DMS53 treated with DMSO at 0.1 percent for 48 hours (cell line): Measurements from ENCODE around the gene STK32B.
"Not testable (repeated sequence)": the region's sequence is repeated elsewhere in the genome, so short reads cannot be mapped to it uniquely, and the experiment has no call there.

Experiments used
- DNase-seq: peaks from one replicate; lab custom pipeline; 2025; ENCODE audit not compliant: unreplicated experiment; lab: John Stamatoyannopoulos, UW

STK32B gene

GRCh38 chr4:5066968-5067367 is 15.7 kb downstream of the STK32B start:
- DNase-seq, result not testable (repeated sequence)

- DNase-seq, result no peak
Observed at GRCh38 chr4:5067908-5068307, 16.6 kb downstream of the STK32B start.

- DNase-seq, result no peak
Observed at GRCh38 chr4:5069901-5070300, 18.6 kb downstream of the STK32B start.

- no peak for DNase-seq
Observed at GRCh38 chr4:5072948-5073347, 21.7 kb downstream of the STK32B start.

DNA sequence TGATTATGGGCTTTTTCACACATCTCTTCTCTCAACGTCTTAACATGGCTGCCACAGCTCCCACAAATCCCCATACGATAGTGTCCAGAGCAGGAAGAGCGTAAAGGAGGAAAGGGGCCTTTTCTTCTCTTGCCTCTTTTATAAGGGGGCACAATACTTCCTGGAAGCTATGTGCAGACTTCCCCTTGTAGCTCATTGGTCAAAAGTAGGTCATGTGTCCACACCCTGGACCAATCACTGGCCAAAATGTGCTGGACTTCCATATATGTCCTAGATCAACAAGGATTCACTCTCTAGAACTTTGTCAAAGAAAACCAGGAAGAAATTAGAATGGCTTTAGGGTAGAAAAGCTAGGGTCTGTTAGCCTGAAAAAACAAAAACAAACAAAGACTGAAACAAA is 26.7 kb downstream of the STK32B start:
- no peak for DNase-seq

DNA sequence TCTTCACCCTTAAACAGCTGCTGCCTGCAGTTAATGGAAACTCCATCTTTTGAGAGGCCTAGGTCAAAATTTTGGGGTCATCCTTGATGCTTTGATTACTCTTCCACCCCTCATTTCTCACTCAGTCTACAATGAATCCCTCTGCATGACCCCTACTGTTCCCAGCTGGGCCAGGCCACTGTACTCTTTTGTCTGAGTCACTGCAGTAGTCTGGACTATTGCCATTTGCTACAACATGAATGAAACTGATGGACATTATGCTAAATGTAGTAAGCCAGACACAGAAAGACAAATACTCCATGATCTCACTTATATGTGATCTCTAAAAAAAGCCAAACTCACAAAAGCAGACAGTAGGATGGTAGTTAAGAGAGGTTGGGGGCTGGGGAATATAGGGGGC is 28.3 kb downstream of the STK32B start:
- no peak for DNase-seq

GRCh38 chr4:5081441-5081999 is 30.2 kb downstream of the STK32B start:
- DNase-seq, result no peak

DNA sequence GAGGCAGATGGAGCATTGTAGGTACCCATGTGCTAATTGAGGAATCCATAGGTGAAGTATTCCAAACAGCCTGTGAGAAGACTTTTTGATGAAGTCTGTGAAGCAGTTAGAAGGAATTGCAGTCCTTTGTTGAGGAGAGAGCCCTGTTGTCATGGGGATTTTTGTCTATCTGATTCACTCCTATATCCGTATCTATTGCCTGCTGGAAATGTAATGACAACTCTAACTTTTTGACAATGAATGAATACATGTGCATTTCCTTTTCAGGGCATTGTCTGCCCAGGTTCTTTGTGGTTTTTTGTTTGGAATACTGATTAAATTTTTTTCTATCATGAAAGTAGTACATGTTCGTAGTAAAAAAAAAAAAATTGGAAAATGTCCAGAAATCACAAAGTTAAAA is 31.1 kb downstream of the STK32B start:
- DNase-seq, result no peak

GRCh38 chr4:5084911-5085475 is 33.7 kb downstream of the STK32B start:
- DNase-seq, result no peak

- DNase-seq, result no peak
Observed at GRCh38 chr4:5086535-5086934, 35.3 kb downstream of the STK32B start.

DNA sequence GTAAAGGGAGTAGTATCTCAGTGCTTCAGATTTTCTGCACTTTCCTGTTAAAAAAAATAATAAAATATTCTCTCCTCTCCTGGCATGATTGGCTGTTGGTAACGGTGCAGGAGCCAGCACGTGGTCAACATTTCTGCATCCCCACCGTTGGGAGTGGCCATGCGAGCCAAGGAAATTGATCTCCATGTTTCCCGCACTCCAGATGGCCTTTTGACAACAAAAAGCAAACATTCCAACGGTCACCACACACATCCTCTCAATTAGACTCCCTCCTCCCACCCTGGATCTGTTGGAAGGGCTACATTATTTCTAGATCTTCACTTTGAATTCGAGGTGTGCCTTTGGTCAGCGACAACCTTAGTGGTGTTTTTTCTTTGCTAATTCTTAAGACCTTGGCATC is 45.0 kb downstream of the STK32B start:
- no peak for DNase-seq

GRCh38 chr4:5098176-5098575 is 46.9 kb downstream of the STK32B start:
- DNase-seq, result no peak

DNA sequence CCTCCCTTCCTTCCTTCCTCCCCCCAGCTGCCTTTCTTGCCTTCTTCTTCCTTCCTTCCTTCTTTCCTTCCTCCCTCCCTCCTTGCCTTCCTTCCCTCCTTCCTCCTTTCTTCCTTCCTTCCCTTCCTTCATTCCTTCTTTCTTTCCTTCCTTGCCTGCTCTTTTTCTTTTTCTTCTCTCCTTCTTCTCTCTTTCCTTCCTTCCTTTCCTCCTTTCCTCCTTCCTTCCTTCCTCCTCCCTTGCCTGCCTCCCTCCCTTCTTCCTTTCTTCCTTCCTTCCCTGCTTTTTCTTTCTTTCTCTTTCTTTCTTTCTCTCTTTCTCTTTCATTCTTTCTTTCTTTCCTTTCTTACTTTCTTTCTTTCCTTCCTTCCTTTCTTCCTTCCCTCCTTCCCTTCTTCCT is 49.1 kb downstream of the STK32B start:
- no peak for DNase-seq

DNA sequence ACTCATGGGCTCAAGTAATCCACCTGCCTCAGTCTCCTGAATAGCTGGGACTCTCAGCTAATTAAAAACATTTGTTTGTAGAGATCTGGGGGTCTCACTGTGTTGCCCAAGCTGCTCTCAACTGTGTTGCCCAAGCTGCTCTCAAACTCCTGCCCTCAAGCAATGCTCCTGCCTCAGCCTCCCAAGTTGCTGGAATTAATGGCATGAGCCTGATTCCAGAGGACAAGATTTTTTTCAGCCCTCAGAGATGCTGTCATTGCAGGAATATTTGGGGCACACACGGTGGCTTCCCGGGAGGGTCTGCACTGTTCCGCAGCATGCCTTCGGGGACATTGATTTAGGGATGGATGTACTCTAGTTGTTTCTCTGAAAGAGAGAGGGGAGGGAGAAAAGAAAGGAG is 49.7 kb downstream of the STK32B start:
- no peak for DNase-seq

DNA sequence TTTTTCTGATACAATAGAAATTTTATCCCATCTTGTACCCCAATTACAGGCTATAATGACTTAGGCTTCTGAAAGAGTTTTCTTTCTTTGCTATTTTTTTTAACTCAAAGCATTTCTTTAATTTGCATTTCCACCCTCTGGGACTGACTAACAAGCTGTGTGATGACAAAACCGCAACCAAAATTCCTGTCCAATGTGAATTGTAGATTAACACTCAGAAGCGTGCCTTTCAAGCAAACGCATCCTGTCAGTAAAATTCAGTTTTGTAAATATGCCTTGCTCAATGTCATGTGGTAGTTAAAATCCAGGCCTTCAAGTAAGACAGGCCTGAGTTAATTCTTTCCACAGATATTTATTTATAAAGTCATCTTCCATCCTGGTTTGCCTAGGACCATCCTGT is 50.3 kb downstream of the STK32B start:
- no peak for DNase-seq

- no peak for DNase-seq
Observed at GRCh38 chr4:5110901-5111300, 59.6 kb downstream of the STK32B start.

DNA sequence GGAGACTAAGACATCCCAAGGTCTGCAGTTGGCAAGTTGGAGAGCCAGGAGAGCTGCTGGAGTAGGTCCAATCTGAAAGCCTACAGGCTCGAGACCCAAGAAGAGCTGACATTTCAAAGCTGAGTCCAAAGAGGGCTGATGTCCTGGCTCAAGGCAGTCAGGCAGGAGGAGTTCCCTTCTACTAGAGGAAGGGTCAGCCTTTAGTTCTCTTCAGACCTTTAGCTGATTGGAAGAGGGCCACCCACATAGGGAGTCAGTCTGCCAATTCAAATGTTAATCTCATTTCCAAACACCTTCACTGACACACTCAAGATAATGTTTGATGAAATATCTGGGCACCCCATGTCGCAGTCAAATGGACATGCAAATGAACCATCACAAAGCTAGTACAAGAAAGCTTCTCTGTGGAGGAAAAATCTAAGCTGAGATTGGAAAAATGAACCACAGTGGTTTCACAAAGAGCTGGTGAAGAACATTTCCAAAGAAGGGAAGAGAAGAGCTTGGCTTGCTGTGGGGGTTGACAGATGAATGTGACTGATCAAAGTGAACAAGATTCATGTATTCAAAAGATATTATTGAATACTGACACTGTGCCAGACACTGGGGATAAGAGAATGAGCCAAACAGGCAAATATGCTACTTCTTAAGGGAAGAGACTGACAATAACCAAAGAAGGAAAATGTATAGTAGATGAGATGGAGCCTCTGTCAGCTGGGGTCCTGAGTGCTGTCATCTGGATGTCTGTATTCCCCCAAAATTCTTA is 61.2 kb downstream of the STK32B start:
- DNase-seq, result no peak

GRCh38 chr4:5114950-5115349 is 63.7 kb downstream of the STK32B start:
- no peak for DNase-seq

- DNase-seq, result no peak
Observed at GRCh38 chr4:5118091-5118786, 67.0 kb downstream of the STK32B start.

GRCh38 chr4:5118994-5119835 is 67.9 kb downstream of the STK32B start:
- no peak for DNase-seq

DNA sequence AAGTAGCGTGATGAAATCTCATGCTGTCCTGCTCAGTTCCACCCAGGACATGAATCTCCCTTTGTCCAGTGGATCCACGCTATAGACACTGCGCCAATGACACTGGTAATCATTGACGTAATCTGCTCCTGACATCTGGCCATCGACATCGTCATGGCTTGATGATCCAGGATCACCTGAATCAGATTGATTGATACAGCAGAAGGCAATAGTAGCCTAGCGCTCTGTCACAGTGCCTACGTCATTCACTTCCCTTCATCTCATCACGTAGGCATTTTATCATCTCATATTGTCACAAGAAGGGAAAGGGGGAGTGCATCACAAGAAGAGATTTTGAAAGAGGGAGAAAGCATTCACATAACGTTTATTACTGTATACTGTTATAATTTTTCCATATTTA is 68.8 kb downstream of the STK32B start:
- DNase-seq, result no peak
